SU-DHL-6 (cell line): ENCODE measurements around the gene PYROXD2.

Source experiments
- H2AFZ ChIP-seq: fragments of 200-600 bp; sonication (generic); 2 replicates; pipeline ENCODE4 v1.6.1; 2014; ENCODE audit warnings: low read depth, mild to moderate bottlenecking, moderate library complexity, mixed read lengths, antibody characterized with exemption, low read length; ENCODE audit not compliant: severe bottlenecking
- H3F3A ChIP-seq: fragments of 200-600 bp; shearing (Covaris generic); 2 replicates; pipeline ENCODE4 v1.6.0; 2016; ENCODE audit warnings: antibody characterized with exemption, mild to moderate bottlenecking; ENCODE audit not compliant: insufficient read depth
- H3K27ac ChIP-seq: fragments of 200-600 bp; sonication (generic); 2 replicates; pipeline ENCODE4 v1.5.1; 2016; ENCODE audit warnings: low read depth, mild to moderate bottlenecking, low read length, moderate library complexity, mixed read lengths
- H3K27me3 ChIP-seq: fragments of 200-600 bp; sonication (generic), shearing (Covaris generic); 2 replicates; pipeline ENCODE4 v1.6.0; 2014; ENCODE audit warnings: mild to moderate bottlenecking, low read length
- H3K36me3 ChIP-seq: fragments of 200-600 bp; sonication (generic); 2 replicates; pipeline ENCODE4 v1.6.1; 2014; ENCODE audit warnings: mild to moderate bottlenecking, low read length, mixed read lengths
- H3K4me2 ChIP-seq: fragments of 300-600, 200-600 bp; shearing (Covaris generic), sonication (generic); 2 replicates; pipeline ENCODE4 v1.6.0; 2014; ENCODE audit warnings: low read length, low read depth, mild to moderate bottlenecking; ENCODE audit not compliant: poor library complexity, severe bottlenecking
- H3K4me3 ChIP-seq: fragments of 200-600 bp; sonication (generic); 2 replicates; pipeline ENCODE4 v1.5.1; 2014; ENCODE audit warnings: antibody characterized with exemption, low read length, mild to moderate bottlenecking, mixed read lengths; ENCODE audit not compliant: insufficient read depth, poor library complexity, severe bottlenecking
- H3K79me2 ChIP-seq: fragments of 200-600 bp; sonication (generic); 2 replicates; pipeline ENCODE4 v1.6.1; 2014; ENCODE audit warnings: mild to moderate bottlenecking, low read length, moderate library complexity; ENCODE audit not compliant: insufficient read depth
- H3K9ac ChIP-seq: fragments of 200-600 bp; sonication (generic); 2 replicates; pipeline ENCODE4 v1.7.0; 2014; ENCODE audit warnings: mild to moderate bottlenecking, low read length
- H3K9me2 ChIP-seq: fragments of 200-600 bp; sonication (generic); replicated peaks from 2 replicates; pipeline ENCODE4 v1.6.1; 2014; ENCODE audit warnings: low read length; ENCODE audit not compliant: insufficient read depth
- H3K9me3 ChIP-seq: fragments of 200-600 bp; sonication (generic); 2 replicates; pipeline ENCODE4 v1.6.1; 2014; ENCODE audit warnings: low read length, mixed read lengths; ENCODE audit not compliant: insufficient read depth
- H4K20me1 ChIP-seq: fragments of 200-600 bp; sonication (generic); 2 replicates; pipeline ENCODE4 v1.6.1; 2014; ENCODE audit warnings: low read depth, mild to moderate bottlenecking, antibody characterized with exemption, low read length, moderate library complexity, mixed read lengths
- EZH2phosphoT487 ChIP-seq: fragments of 200-600 bp; sonication (generic), shearing (Covaris generic); conservative IDR thresholded peaks from 2 replicates; pipeline ENCODE4 v1.6.1; 2018; ENCODE audit warnings: mild to moderate bottlenecking, antibody characterized with exemption, low read length, moderate library complexity, mixed read lengths
- TF ChIP-seq, protein P1 (sequence below): fragments of 200-600 bp; sonication (generic); IDR thresholded peaks from one replicate; pipeline ENCODE4 v1.5.1; 2017; ENCODE audit warnings: antibody characterized with exemption, mild to moderate bottlenecking, low read length, moderate library complexity; ENCODE audit not compliant: insufficient read depth, poor library complexity, severe bottlenecking

PYROXD2 gene

DNA sequence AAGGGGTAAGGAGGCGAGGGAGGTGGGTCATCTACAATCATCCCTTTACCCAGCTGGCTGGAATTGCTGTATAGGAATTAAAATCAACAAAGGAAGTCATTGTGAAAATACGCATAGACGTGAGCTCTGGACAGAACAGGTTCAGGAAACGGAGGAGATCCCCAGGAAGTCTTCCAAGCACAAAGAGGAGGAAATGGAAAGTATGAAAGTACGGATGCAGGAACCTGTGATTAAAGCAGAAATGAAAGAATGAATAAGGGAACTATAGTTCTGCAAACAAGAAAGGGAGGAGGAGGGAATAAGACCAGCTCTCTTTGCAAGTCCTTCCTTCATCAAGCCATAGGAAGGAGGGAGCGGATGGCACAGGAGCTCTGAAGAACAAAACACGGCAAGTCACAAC, 61.8 kb downstream of the PYROXD2 start:
- no peak for TF ChIP-seq EZH2phosphoT487
- Histone ChIP-seq H3K9me2 (no peaks in the 10 kb centered on the region), H3K9me3 (no peaks in the 10 kb centered on the region)

DNA sequence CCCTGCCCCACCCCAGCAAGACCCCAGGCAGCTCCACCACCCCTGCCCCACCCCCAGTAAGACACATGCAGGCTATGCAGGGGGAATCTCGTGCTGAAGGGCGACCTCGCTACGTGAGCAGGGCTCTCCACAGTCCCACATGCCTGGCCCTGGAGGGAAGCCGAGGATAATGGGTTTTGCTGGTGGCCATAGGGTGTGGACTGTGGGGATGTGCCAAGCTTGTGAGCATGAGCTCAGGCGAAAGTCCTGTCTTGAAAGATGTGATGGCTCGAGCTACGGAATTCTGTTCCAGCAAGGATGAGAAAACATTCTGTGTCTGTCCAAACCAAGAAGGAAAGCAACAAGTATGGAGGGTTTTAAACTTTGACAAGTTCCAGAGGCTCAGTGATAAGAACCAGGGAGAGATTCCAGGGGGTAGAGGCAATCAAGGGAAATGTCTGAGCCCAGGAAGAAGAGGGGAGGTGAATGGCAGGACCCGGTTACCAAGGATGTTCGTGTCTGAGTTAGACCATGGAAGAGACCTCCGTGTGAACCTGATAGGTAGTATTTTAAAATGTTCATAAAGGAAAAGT, 63.1 kb downstream of the PYROXD2 start:
- H3K9me3 ChIP-seq, result peaks cover 7% of the 10 kb centered on the region; the same call in 1 of the 2 replicates
- H3K27ac ChIP-seq, result no peak overlapping the region
- H3K4me3 ChIP-seq, result no peak overlapping the region
- no peak overlapping the region for H2AFZ ChIP-seq
- no peaks in the 10 kb centered on the region for H4K20me1 ChIP-seq
- no peaks in the 10 kb centered on the region for H3F3A ChIP-seq
- H3K36me3 ChIP-seq, result no peaks in the 10 kb centered on the region
- H3K4me2 ChIP-seq, result no peak overlapping the region
- no peaks in the 10 kb centered on the region for H3K9me2 ChIP-seq
- no peaks in the 10 kb centered on the region for H3K79me2 ChIP-seq
- TF ChIP-seq, protein P1, sequence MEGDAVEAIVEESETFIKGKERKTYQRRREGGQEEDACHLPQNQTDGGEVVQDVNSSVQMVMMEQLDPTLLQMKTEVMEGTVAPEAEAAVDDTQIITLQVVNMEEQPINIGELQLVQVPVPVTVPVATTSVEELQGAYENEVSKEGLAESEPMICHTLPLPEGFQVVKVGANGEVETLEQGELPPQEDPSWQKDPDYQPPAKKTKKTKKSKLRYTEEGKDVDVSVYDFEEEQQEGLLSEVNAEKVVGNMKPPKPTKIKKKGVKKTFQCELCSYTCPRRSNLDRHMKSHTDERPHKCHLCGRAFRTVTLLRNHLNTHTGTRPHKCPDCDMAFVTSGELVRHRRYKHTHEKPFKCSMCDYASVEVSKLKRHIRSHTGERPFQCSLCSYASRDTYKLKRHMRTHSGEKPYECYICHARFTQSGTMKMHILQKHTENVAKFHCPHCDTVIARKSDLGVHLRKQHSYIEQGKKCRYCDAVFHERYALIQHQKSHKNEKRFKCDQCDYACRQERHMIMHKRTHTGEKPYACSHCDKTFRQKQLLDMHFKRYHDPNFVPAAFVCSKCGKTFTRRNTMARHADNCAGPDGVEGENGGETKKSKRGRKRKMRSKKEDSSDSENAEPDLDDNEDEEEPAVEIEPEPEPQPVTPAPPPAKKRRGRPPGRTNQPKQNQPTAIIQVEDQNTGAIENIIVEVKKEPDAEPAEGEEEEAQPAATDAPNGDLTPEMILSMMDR, result no peak
- no peak for TF ChIP-seq EZH2phosphoT487
- no peaks in the 10 kb centered on the region for H3K27me3 ChIP-seq
- H3K9ac ChIP-seq, result no peak overlapping the region

More for the DNA sequence above, 61.8 kb downstream of the PYROXD2 start:
- Histone ChIP-seq H3F3A (no peaks in the 10 kb centered on the region), H2AFZ (no peak overlapping the region), H3K27me3 (no peaks in the 10 kb centered on the region), H4K20me1 (no peaks in the 10 kb centered on the region), H3K9ac (no peak overlapping the region), H3K4me3 (no peak overlapping the region), H3K4me2 (no peak overlapping the region), H3K79me2 (no peaks in the 10 kb centered on the region), H3K27ac (no peak overlapping the region), H3K36me3 (no peaks in the 10 kb centered on the region)

DNA sequence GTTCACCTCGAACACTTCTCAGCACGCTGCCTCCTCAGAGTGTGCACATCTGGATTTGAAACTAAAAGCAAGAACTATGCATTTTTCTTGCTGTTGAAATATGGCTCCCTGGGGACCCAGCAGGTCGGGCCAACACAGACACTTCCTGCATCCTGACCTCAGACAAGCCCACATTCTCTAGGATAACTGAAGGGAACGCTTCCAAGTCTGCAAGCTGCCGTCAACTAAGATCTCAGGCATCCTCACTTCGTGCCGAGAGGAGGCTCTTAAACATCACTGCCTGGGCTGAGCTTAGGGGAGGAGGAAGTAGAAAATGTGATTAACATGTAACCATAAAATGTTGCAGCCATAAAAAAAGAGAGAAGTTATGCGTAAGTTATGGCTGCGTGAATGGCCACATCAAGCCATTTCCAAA, 65.5 kb downstream of the PYROXD2 start:
- Histone ChIP-seq H3K9me3 (peaks cover 13% of the 10 kb centered on the region; the same call in 1 of the 2 replicates), H3K4me2 (no peak overlapping the region), H3K4me3 (no peak overlapping the region), H3K9ac (no peak overlapping the region), H3K36me3 (no peaks in the 10 kb centered on the region), H3K27me3 (no peaks in the 10 kb centered on the region), H4K20me1 (no peaks in the 10 kb centered on the region), H3K27ac (no peak overlapping the region), H2AFZ (no peak overlapping the region), H3K79me2 (no peaks in the 10 kb centered on the region), H3F3A (no peaks in the 10 kb centered on the region), H3K9me2 (no peaks in the 10 kb centered on the region)
- TF ChIP-seq, protein P1, result no peak
- TF ChIP-seq EZH2phosphoT487, result no peak

DNA sequence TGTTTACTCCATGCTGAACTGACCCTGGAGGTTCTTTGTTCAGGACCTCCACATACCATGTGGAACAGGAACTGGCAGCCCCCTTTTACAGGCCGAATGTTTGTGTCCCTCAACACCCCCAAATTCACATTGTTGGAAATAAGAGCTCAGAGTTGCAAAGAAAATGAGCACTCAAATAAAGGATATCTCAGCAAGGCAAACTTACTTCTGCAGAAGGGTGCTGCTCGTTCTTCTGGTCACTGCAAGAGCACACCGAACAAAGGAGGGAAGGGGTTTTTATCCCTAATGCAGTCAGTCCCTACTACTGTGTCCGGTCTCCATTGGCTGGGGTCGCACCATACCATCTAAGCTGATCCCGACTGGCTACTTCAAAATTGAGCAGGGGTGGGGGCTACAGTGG, 68.1 kb downstream of the PYROXD2 start:
- Histone ChIP-seq H3K27ac (no peak overlapping the region), H3K36me3 (no peaks in the 10 kb centered on the region), H3F3A (no peaks in the 10 kb centered on the region), H3K9me3 (peaks cover 13% of the 10 kb centered on the region; the same call in 1 of the 2 replicates), H3K9ac (no peak overlapping the region), H3K9me2 (no peaks in the 10 kb centered on the region), H3K79me2 (no peaks in the 10 kb centered on the region), H3K4me2 (no peak overlapping the region), H4K20me1 (no peaks in the 10 kb centered on the region), H3K4me3 (no peak overlapping the region), H3K27me3 (no peaks in the 10 kb centered on the region), H2AFZ (no peak overlapping the region)
- TF ChIP-seq, protein P1, result no peak
- TF ChIP-seq EZH2phosphoT487, result no peak
